Measurements from ENCODE around the gene PTCH1. TPM values are rescaled to one million over a fixed set of nuclear protein-coding genes. Genes with fewer than 3 reads are reported as not detected.

Gene PTCH1
- total RNA-seq, 1 donor from 2014 or later = 4.3 TPM

DNA sequence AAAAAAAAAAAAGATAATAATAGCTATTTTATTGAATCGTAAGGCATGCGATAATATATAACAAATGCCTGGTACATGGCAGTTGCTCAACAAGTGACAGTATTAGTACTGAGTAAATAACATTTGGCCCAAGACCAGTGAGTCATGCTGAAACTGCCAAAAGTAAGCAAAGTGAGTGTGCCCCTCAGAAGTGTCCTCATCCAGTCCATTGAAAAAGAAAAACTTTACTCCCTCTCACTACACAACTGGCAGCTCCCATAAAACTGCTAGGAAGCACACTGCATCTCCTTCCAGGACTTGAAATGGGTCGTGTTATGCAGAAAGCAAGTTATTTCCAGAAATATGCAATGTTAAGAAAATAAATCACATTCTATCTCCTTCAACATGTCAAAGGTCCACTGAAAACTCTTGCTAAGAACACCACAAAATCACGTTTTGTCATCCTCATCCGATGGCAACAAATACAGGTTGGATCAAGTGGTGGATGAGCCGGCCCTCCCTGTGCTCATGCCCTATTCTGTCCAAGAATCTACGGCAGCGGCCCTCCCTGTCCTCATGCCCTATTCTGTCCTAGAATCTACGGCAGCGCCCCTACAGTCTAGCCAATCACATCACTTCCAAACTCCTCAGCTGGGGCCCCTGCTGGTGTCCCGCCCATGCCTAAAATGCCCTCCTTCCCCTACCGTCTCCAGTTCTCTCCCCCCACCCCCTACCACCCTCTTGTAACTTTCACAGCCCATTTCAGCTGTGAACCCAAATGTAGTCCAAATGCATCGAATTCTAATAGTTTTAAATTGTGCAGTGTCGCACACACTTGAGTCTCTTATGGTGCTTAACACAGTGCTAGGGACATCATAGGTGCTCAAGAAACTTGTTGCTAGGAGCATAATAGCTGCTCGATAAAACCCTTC lies 12.5 kb downstream of the PTCH1 start:
- intact Hi-C loops (cut with DNase I) = no loop called here
- DNase-seq (ENCODE audit: low spot score) = no peak

DNA sequence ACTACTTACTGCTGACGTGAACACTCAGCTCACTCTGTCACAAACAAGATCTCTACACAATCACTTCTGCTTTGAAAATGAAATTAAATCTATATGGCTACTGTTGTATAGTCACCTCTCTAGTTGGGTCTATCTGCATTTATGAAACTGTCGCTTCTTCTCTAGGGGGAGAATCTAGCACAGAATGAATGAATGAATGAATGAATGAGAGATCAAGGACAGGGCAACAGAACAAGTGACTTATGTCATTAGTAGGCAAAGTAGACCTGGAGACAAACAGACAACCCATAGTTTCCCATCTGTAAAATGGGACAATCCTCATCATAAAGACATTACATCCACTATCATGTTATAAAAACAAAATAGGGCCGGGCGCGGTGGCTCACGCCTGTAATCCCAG lies 13.4 kb downstream of the PTCH1 start:
- DNase-seq (ENCODE audit: low spot score) = no peak
- intact Hi-C loops (cut with DNase I) = no loop called here

GRCh38 chr9:95502248-95502647 lies 14.5 kb downstream of the PTCH1 start:
- intact Hi-C loops (cut with DNase I) = no loop called here
- no peak for DNase-seq (ENCODE audit: low spot score)

DNA sequence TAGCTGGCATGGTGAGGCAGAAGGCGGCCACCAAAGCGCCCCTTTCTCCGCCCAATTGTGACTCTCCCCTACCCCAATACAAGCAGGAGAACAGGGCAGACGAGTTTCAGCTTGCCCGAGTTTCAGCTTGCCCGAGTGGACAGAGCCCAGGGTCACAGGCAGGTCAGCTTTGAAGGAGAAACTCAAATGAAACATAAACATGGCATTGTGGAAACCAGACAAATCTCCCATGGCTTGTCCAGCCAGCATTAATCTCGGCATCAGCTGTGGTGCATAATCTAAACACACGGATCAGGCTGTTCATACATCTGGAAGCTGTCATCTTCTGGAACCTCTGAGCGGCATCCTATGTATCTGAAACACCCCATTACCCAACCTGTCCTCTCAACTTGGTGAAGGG lies 16.9 kb downstream of the PTCH1 start:
- intact Hi-C loops (cut with DNase I) = no loop called here

GRCh38 chr9:95499046-95499676 lies 17.6 kb downstream of the PTCH1 start:
- intact Hi-C loops (cut with DNase I) = no loop called here
- no peak for DNase-seq (ENCODE audit: low spot score)

More for the DNA sequence above, 16.9 kb downstream of the PTCH1 start:
- DNase-seq (ENCODE audit: low spot score) = no peak

DNA sequence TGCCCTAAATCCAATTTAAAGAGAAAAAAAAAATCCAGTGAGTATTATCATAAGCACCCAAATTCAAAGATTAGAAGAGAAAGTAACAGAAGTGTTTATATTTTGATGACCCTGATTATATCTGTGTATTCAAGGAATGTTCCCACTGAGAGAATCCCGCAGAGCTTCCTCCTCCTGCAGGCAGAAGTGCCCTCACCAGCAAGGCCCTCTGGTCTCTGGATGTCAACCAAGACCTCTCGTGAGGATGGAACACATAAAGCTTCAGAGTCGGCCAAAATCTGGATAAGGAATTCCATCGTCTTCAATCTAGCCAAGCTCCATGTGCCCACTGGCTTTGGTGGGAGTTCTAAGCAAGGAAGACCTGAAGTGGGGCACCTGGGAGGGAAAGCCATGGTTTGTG lies 18.1 kb downstream of the PTCH1 start:
- no peak for DNase-seq (ENCODE audit: low spot score)
- intact Hi-C loops (cut with DNase I) = no loop called here

- intact Hi-C loops (cut with DNase I) = no loop called here
- DNase-seq (ENCODE audit: low spot score) = no peak
Observed at GRCh38 chr9:95497772-95498171, 19.0 kb downstream of the PTCH1 start.

GRCh38 chr9:95496687-95497086 lies 20.1 kb downstream of the PTCH1 start:
- DNase-seq (ENCODE audit: low spot score) = no peak
- intact Hi-C loops (cut with DNase I) = no loop called here

DNA sequence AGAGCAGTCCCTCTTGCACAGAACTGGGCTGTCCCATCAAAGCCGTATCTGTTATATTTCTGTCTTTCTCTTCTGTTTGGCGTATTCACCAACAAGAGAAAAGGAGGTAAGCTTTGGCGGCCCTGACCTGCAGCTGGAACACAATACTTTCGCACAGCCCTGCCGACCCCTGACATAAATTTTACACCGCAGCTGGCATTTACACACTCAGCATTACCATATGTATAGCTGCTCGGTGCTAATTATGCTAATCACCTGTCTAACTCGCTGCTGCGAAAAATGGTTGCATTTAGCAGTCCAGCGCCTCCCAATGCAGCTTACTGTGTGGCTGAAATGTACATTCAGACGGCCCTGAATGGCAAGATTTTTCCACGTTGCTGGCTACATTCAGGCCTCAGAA lies 20.8 kb downstream of the PTCH1 start:
- intact Hi-C loops (cut with DNase I) = no loop called here
- no peak for DNase-seq (ENCODE audit: low spot score)

DNA sequence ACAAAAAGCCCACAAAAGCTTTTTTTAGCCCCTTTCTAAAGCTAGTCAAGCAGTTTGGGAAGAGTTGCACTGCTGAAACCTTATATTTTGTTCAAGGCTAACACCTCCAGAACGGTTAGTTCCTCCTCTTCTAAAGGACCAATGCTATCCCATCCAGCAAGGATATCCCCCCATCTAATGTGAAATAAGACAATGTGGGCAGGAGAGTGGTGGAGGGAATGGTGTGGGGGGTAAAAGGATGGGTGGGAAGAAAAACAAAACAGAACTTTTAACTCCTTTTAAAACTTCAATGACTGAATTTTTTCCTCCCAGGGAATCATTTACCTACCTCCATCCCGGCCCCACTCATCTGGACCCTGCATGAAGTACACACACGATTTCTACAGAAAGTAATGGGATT lies 21.2 kb downstream of the PTCH1 start:
- intact Hi-C loops (cut with DNase I) = no loop called here
- no peak for DNase-seq (ENCODE audit: low spot score)

GRCh38 chr9:95494416-95495371 lies 22.1 kb downstream of the PTCH1 start:
- no peak for DNase-seq (ENCODE audit: low spot score)
- intact Hi-C loops (cut with DNase I) = no loop called here

GRCh38 chr9:95494022-95494415 lies 22.8 kb downstream of the PTCH1 start:
- intact Hi-C loops (cut with DNase I) = no loop called here
- no peak for DNase-seq (ENCODE audit: low spot score)

GRCh38 chr9:95493402-95493801 lies 23.4 kb downstream of the PTCH1 start:
- intact Hi-C loops (cut with DNase I) = no loop called here
- no peak for DNase-seq (ENCODE audit: low spot score)

GRCh38 chr9:95491543-95492320 lies 25.0 kb downstream of the PTCH1 start:
- intact Hi-C loops (cut with DNase I) = no loop called here
- DNase-seq (ENCODE audit: low spot score) = no peak

- intact Hi-C loops (cut with DNase I) = no loop called here
- no peak for DNase-seq (ENCODE audit: low spot score)
Observed at GRCh38 chr9:95488954-95489353, 27.8 kb downstream of the PTCH1 start.

DNA sequence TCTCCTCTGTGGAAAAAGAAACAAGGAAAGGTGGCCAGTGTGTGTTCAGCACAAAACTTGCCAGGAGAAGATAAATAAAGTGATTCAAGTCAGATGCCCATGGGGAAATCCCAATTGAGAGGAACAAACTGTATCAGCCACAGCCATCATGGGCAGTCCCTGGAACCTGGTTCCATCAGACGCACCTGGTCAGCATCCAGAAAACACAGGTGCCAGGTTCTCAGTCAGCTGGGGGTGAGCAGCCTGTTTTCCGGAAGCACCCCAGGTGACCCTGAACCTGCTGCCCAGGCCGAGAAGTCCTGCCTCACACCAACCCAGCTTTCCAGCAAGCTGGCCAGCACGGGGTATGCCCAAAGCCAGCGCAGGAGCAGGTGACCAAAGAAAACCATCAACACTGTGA lies 30.5 kb downstream of the PTCH1 start:
- intact Hi-C loops (cut with DNase I) = no loop called here
- no peak for DNase-seq (ENCODE audit: low spot score)

DNA sequence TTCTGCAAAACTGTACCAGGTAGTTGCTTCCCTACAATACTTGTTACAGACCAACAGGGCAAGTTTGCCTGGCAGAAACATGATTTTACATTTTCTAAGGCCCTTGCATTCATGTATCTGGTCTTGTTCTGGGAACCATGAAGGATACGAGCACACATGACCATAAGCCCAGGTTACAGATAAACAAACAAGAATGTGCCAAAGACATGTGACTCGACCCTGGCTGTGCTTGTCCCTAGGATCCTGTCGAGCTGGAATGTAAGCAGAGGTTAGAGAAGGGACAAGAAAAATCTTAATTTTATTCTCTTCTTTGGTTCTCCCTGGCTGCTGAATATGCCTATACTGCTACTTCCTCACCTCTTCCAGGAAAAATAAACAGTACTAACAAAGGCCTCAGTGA lies 32.5 kb downstream of the PTCH1 start:
- DNase-seq (ENCODE audit: low spot score) = no peak
- intact Hi-C loops (cut with DNase I) = no loop called here

DNA sequence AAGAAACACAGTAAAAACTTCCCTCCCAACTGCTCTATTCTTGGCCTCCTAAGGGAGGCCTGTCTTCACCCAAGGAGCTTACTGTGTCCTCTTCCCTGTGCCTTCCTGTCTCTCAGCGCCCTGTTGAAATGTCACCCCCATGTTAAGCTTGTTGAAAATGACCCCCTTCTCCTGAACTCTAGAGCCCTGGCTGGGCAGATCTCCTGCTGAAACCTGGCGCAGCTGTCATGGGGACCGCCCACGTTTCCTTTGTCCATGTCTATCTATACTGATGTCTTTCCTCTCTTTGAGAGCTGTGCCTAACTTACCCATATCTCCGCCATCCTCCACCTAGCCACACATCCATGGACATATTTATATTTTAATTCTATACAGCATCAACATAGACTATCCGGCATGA lies 33.3 kb downstream of the PTCH1 start:
- DNase-seq (ENCODE audit: low spot score) = no peak
- intact Hi-C loops (cut with DNase I) = no loop called here

DNA sequence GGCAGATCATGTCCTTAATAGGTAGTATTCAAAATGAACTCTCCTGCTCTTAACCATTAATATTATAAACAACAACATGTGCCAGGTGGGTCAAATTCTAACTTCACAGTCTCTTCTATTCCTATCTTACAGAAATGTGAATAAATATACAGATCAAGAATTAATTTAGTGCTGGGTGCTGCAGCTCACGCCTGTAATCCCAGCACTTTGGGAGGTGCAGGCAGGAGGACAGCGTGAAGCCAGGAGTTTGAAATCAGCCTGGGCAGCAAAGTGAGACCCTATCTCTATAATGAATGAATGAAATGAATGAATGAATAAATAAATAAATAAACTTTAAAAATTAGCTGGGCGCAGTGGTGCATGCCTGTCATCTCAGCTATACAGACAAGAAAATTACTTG lies 34.1 kb downstream of the PTCH1 start:
- intact Hi-C loops (cut with DNase I) = no loop called here
- DNase-seq (ENCODE audit: low spot score) = no peak

All from cardiac septum (tissue), 1 donor.